Measurements from ENCODE around the gene SPIRE2. TPM values are rescaled to one million over a fixed set of nuclear protein-coding genes. Genes with fewer than 3 reads are reported as not detected.

The SPIRE2 gene
- total RNA-seq, 4 donors from 2014 or later = 1.1 to 5.1 (median 3.0) TPM

DNA sequence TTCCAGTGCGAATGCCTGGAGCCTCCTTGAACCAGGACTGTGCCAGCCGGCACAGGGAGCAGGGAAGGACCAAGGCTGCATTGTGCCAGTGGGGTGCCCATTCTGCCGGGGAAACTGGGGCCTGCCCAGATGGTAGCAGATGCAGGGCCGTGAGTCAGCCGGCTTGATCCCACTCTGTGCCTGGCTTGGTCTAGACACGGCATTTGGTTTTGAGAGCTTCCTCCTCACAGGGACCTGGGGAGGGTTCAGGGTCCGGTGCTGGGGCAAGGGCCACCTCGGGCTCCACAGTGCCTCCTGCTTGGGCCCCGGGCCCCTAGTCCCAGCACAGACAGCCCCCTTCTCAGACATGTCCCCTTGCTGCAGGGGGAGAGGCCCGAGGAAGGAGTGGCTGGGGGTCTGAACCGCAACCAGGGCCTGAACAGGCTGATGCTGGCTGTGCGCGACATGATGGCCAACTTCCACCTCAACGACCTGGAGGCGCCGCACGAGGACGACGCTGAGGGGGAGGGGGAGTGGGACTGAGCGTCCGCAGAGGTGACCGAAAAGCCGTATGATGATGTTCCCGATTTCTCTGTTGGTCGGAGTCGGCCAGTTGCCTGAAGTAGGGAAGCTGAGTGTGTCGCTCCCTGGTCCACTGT is 82.6 kb downstream of the SPIRE2 start:
- TF ChIP-seq, protein P1, sequence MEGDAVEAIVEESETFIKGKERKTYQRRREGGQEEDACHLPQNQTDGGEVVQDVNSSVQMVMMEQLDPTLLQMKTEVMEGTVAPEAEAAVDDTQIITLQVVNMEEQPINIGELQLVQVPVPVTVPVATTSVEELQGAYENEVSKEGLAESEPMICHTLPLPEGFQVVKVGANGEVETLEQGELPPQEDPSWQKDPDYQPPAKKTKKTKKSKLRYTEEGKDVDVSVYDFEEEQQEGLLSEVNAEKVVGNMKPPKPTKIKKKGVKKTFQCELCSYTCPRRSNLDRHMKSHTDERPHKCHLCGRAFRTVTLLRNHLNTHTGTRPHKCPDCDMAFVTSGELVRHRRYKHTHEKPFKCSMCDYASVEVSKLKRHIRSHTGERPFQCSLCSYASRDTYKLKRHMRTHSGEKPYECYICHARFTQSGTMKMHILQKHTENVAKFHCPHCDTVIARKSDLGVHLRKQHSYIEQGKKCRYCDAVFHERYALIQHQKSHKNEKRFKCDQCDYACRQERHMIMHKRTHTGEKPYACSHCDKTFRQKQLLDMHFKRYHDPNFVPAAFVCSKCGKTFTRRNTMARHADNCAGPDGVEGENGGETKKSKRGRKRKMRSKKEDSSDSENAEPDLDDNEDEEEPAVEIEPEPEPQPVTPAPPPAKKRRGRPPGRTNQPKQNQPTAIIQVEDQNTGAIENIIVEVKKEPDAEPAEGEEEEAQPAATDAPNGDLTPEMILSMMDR (IDR thresholded peaks at IDR 0.05; ENCODE audit: low read depth) = no peak

DNA sequence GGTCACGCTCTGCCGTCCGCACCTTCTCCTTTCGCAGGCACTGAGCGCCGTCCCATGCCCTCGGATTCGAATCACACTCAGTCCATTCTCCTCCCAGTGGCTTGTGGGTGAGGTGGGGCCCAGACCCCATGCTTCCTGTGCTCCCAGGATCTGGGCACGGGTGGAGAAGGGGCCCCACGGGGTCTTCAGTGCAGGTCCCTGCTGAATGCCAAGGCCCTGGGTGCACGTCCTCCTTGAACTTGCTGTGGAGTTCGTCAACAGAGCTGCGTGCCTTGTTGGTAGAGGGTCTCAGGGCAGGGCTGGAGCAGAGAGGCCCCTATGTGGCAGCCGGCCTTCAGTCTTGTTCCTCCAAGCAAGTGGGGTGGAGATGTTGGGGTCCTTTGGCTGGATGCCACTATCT is 83.1 kb downstream of the SPIRE2 start:
- TF ChIP-seq, protein P1 (IDR thresholded peaks at IDR 0.05; ENCODE audit: low read depth) = no peak

DNA sequence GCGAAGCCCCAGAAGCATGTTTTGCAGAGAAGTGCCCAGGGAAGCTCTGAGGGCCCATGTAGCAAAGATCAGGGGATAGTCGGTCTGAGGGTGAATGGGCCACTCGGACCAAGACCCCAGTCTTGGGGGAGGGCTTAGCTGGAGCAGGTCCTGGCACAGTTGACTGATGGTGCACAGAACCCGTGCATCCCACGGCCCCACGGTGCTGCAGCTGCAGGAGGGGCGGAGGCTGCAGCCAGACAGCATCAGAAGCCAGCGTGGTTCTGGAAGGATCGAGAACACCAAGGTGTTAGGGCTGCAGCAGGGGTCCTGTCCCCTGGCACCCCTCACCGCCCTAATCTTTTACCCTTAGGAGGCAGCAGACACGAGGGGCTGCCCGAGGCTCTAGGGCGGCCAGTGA is 83.9 kb downstream of the SPIRE2 start:
- TF ChIP-seq, protein P1 (IDR thresholded peaks at IDR 0.05; ENCODE audit: low read depth) = no peak

DNA sequence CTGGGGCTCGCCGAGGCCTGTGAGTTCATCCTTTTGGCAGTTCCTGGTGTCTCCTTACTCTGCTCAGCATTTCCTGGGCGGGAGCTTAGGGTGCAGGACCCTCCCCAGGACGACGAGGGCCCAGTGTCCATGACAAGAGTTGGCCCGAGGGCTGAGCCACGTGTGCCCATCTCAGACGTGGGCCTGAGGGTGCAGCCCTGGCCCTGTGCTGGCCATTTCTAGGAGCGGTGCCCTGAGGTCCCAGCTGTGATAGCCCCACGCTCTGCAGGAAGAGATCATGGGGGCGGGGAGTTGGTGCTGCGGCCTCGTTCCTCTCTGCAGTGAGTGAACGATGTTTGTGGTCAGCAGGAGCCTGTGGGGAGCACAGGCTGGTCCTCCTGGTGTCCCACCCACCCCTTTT is 84.4 kb downstream of the SPIRE2 start:
- TF ChIP-seq, protein P1 (IDR thresholded peaks at IDR 0.05; ENCODE audit: low read depth) = no peak

DNA sequence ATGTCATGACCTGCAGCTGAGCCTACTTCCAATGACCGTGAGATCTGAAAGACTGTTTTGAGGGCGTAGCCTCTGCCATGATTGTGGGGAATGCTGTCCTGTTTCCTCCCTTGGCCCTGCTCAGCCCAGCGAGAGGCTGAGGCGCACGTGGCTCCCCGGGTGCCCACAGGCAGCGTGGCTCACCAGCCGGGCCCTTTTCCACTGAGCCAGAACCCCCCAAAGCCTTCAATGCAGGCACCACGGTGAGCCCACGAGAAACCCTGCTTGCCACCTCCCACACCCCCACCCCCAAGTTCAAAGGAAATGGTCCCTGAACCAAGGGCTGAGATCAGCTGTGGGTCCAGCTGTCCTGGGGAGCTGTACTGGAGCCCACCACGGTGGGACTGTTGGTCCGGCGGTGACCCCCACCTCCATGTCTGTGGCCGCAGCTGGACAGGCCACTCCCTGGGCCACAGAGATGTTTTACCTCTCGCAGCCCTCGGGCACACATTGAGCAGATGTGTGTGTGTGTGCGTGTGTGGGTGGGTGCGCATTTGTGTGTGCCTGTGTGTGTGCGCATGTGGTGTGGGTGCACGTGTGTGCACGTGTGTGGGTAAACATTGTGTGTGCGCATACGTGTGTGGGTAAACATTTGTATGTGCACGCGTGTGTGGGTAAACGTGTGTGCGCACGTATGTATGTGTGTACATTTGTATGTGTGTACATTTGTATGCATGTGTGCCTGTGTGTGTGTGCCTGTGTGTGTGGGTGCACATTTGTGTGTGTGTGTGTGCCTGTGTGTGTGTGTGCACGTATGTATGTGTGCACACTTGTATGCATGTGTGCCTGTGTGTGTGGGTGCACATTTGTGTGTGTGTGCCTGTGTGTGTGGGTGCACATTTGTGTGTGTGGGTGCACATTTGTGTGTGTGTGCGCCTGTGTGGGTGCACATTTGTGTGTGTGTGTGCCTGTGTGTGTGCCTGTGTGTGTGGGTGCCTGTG is 85.4 kb downstream of the SPIRE2 start:
- TF ChIP-seq, protein P1 (IDR thresholded peaks at IDR 0.05; ENCODE audit: low read depth) = no peak

DNA sequence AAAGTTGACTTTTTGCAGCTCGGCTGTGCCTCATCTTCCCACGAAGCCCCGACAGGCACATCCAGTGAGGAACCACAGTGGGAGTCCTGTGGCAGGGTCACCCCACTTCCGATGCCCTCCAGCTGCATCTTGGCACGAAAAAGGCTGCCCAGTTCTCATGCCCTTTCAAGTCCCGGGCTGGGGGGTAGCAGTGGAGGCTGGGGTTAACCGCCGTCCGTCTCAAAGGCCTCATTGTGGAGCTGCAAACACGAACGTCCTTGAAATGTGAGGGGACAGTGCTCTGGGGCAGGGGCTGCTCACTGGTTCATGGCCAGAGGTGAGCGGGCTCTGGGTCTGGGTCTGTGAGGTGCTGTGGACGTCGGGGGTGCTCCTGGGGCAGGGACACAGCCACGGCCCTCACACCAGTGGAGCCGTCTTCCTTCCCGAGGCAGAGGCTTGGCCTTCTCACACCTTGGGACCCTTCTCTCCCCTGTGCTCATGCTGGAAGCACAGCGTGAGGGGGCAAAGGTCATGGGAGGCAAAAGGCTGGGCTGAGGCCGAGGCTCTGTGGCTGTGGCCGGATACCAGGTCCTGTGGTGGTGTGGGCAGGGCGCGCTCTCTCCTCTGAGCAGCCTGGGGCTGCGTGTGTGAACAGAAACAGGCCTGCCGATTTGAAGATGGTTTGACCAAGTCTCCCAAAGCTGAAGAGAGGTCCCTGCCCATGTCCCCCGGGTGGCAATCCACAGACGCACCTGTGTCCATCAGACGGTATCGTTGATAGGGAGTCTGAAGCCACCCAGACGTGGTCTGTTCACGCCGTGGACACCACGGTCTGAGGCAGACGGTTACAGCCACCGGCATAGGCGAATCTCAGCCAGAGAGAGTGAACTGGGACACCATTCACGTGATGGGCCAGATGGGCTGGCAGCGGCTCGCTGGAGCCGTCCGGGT is 87.3 kb downstream of the SPIRE2 start:
- TF ChIP-seq, protein P1 (IDR thresholded peaks at IDR 0.05; ENCODE audit: low read depth) = no peak
